SJSA1 (cell line): ENCODE results near the gene SLC7A11. TPM values are rescaled to one million over a fixed set of nuclear protein-coding genes. Genes with fewer than 3 reads are reported as not detected.
A peak's percentile ranks its signal among the peaks of the same experiment; 100 is the strongest.

Source experiments
- DNase-seq, 2 experiments: peaks; one replicate each; pipeline ENCODE4 v3.0.0-alpha.2; 2015 to 2020; ENCODE audit warnings: low spot score in 2 of 2, low read depth in 1 of 2
- H3K27ac ChIP-seq: fragments of 250-450 bp; sonication (Bioruptor Pico); 2 replicates; pipeline ENCODE4 v1.5.1; 2020; ENCODE audit warnings: mild to moderate bottlenecking, moderate library complexity
- H3K27me3 ChIP-seq: fragments of 250-450 bp; sonication (Bioruptor Pico); replicated peaks from 2 replicates; pipeline ENCODE4 v1.5.1; 2020; ENCODE audit warnings: mild to moderate bottlenecking, moderate library complexity
- H3K36me3 ChIP-seq: fragments of 250-450 bp; sonication (Bioruptor Pico); 2 replicates; pipeline ENCODE4 v1.5.1; 2020; ENCODE audit warnings: mild to moderate bottlenecking
- H3K4me1 ChIP-seq: fragments of 250-450 bp; sonication (Bioruptor Pico); replicated peaks from 2 replicates; pipeline ENCODE4 v1.6.1; 2021; ENCODE audit warnings: mild to moderate bottlenecking
- H3K4me3 ChIP-seq: fragments of 250-450 bp; sonication (Bioruptor Pico); 2 replicates; pipeline ENCODE4 v1.5.1; 2020; ENCODE audit warnings: mild to moderate bottlenecking
- H3K9me3 ChIP-seq: fragments of 250-450 bp; sonication (Bioruptor Pico); replicated peaks from 2 replicates; pipeline ENCODE4 v1.5.1; 2020; ENCODE audit warnings: mild to moderate bottlenecking
- total RNA-seq: library from RNA; depleted of rRNA; stranded (reverse); fragments of >200 nt; shearing (Covaris generic); gene quantifications from 2 replicates; pipeline ENCODE4 v1.2.3, GENCODE V29; 2014

The SLC7A11 gene
- total RNA-seq, 1 experiment from 2014 or later = 45.5 TPM

GRCh38 chr4:138185859-138186645 lies 56.1 kb downstream of the SLC7A11 start:
- Histone ChIP-seq H3K9me3 (no peaks in the 10 kb centered on the region), H3K27me3 (no peaks in the 10 kb centered on the region), H3K36me3 (peaks cover 32% of the 10 kb centered on the region), H3K27ac (no peak overlapping the region), H3K4me3 (no peak overlapping the region), H3K4me1 (peaks cover 18% of the 10 kb centered on the region)
- no peak for DNase-seq

GRCh38 chr4:138184886-138185285 lies 57.3 kb downstream of the SLC7A11 start:
- H3K9me3 ChIP-seq = no peaks in the 10 kb centered on the region
- H3K4me3 ChIP-seq = no peak overlapping the region
- peaks cover 18% of the 10 kb centered on the region for H3K4me1 ChIP-seq
- H3K36me3 ChIP-seq = peaks cover 42% of the 10 kb centered on the region
- no peak for DNase-seq
- no peaks in the 10 kb centered on the region for H3K27me3 ChIP-seq
- H3K27ac ChIP-seq = no peak overlapping the region

GRCh38 chr4:138182838-138183426 lies 59.2 kb downstream of the SLC7A11 start:
- H3K4me3 ChIP-seq = no peak overlapping the region
- H3K27ac ChIP-seq = no peak overlapping the region
- DNase-seq = peak in 1 of 2 experiments; percentile 51
- H3K27me3 ChIP-seq = no peaks in the 10 kb centered on the region
- peaks cover 59% of the 10 kb centered on the region for H3K36me3 ChIP-seq
- no peaks in the 10 kb centered on the region; the same call in 1 of the 2 replicates for H3K4me1 ChIP-seq
- H3K9me3 ChIP-seq = no peaks in the 10 kb centered on the region

GRCh38 chr4:138181287-138181686 lies 60.9 kb downstream of the SLC7A11 start:
- Histone ChIP-seq H3K4me1 (no peaks in the 10 kb centered on the region; the same call in none of the 2 replicates), H3K27ac (no peak overlapping the region), H3K36me3 (peaks cover 70% of the 10 kb centered on the region), H3K4me3 (no peak overlapping the region), H3K27me3 (no peaks in the 10 kb centered on the region), H3K9me3 (no peaks in the 10 kb centered on the region)
- no peak for DNase-seq

GRCh38 chr4:138178566-138178965 lies 63.6 kb downstream of the SLC7A11 start:
- Histone ChIP-seq H3K4me3 (no peak overlapping the region), H3K36me3 (peaks cover 85% of the 10 kb centered on the region), H3K4me1 (peaks cover 13% of the 10 kb centered on the region), H3K27me3 (no peaks in the 10 kb centered on the region), H3K27ac (no peak overlapping the region), H3K9me3 (no peaks in the 10 kb centered on the region)
- peak in 1 of 2 experiments; percentile 29 for DNase-seq

GRCh38 chr4:138177278-138177968 lies 64.7 kb downstream of the SLC7A11 start:
- Histone ChIP-seq H3K4me3 (no peak overlapping the region), H3K27me3 (no peaks in the 10 kb centered on the region), H3K9me3 (no peaks in the 10 kb centered on the region), H3K36me3 (peaks cover 84% of the 10 kb centered on the region), H3K27ac (0 out of 2 replicates have a peak overlapping the region, but pooled peaks have one; percentile 9), H3K4me1 (peaks cover 13% of the 10 kb centered on the region)
- DNase-seq = no peak

- peaks cover 13% of the 10 kb centered on the region for H3K4me1 ChIP-seq
- peak; percentile 56 to 65 for DNase-seq
- H3K27ac ChIP-seq = peak overlapping the region; percentile 25
- H3K9me3 ChIP-seq = no peaks in the 10 kb centered on the region
- no peak overlapping the region for H3K4me3 ChIP-seq
- peaks cover 76% of the 10 kb centered on the region for H3K36me3 ChIP-seq
- no peaks in the 10 kb centered on the region for H3K27me3 ChIP-seq
These were observed 67.0 kb downstream of the SLC7A11 start for GRCh38 chr4:138174981-138175794.

GRCh38 chr4:138164208-138164607 lies 77.9 kb downstream of the SLC7A11 start:
- H3K4me1 ChIP-seq = peaks cover 5% of the 10 kb centered on the region
- no peaks in the 10 kb centered on the region for H3K9me3 ChIP-seq
- no peak overlapping the region for H3K27ac ChIP-seq
- no peak overlapping the region for H3K4me3 ChIP-seq
- H3K27me3 ChIP-seq = no peaks in the 10 kb centered on the region
- no peak for DNase-seq
- H3K36me3 ChIP-seq = peaks cover 13% of the 10 kb centered on the region

GRCh38 chr4:138163171-138163570 lies 79.0 kb downstream of the SLC7A11 start:
- Histone ChIP-seq H3K4me3 (no peak overlapping the region), H3K4me1 (peaks cover 16% of the 10 kb centered on the region), H3K27ac (no peak overlapping the region), H3K36me3 (peaks cover 8% of the 10 kb centered on the region), H3K9me3 (no peaks in the 10 kb centered on the region), H3K27me3 (no peaks in the 10 kb centered on the region)
- no peak for DNase-seq

- H3K27ac ChIP-seq = no peak overlapping the region
- no peak overlapping the region for H3K4me3 ChIP-seq
- H3K9me3 ChIP-seq = no peaks in the 10 kb centered on the region
- no peaks in the 10 kb centered on the region for H3K27me3 ChIP-seq
- DNase-seq = no peak
- peaks cover 8% of the 10 kb centered on the region for H3K36me3 ChIP-seq
- H3K4me1 ChIP-seq = peaks cover 18% of the 10 kb centered on the region
These were observed 79.9 kb downstream of the SLC7A11 start for GRCh38 chr4:138162259-138162658.

- H3K27ac ChIP-seq = no peak overlapping the region
These were observed 80.8 kb downstream of the SLC7A11 start for GRCh38 chr4:138161351-138161750.

GRCh38 chr4:138158746-138159297 lies 83.3 kb downstream of the SLC7A11 start:
- no peaks in the 10 kb centered on the region for H3K27me3 ChIP-seq
- no peak overlapping the region for H3K4me3 ChIP-seq
- no peaks in the 10 kb centered on the region for H3K9me3 ChIP-seq
- H3K36me3 ChIP-seq = 0 out of 2 replicates have a peak, but pooled peaks cover 3% of the 10 kb centered on the region
- H3K4me1 ChIP-seq = peaks cover 18% of the 10 kb centered on the region
- H3K27ac ChIP-seq = peak overlapping the region; percentile 47
- peak; percentile 38 to 73 for DNase-seq

More at GRCh38 chr4:138161351-138161750, 80.8 kb downstream of the SLC7A11 start:
- Histone ChIP-seq H3K36me3 (peaks cover 7% of the 10 kb centered on the region), H3K4me1 (peaks cover 18% of the 10 kb centered on the region), H3K9me3 (no peaks in the 10 kb centered on the region), H3K27me3 (no peaks in the 10 kb centered on the region), H3K4me3 (no peak overlapping the region)
- DNase-seq = no peak

GRCh38 chr4:138140879-138141278 lies 101.3 kb downstream of the SLC7A11 start:
- Histone ChIP-seq H3K27me3 (no peaks in the 10 kb centered on the region), H3K36me3 (no peaks in the 10 kb centered on the region), H3K4me1 (no peaks in the 10 kb centered on the region), H3K4me3 (no peak overlapping the region), H3K27ac (no peak overlapping the region), H3K9me3 (no peaks in the 10 kb centered on the region)
- DNase-seq = no peak
